Upper lobe of right lung (tissue), 1 donor: ENCODE results near the gene MRPL41. TPM values are rescaled to one million over a fixed set of nuclear protein-coding genes. Genes with fewer than 3 reads are reported as not detected.
A peak's percentile ranks its signal among the peaks of the same experiment; 100 is the strongest.
"Not testable (repeated sequence)": the region's sequence is repeated elsewhere in the genome, so short reads cannot be mapped to it uniquely, and the experiment has no call there.

Experiments
- ATAC-seq: fragments of 200-7000 bp; cut with Tn5 transposase; one replicate; pipeline ENCODE4 v1.9.1; 2020; ENCODE audit warnings: mild to moderate bottlenecking, moderate library complexity
- DNase-seq: peaks from one replicate; pipeline ENCODE4 v3.0.0-alpha.2; 2020
- H3K27ac ChIP-seq: fragments of 200-600 bp; one replicate; pipeline ENCODE4 v1.8.0; 2022
- H3K27me3 ChIP-seq: fragments of 200-600 bp; one replicate; pipeline ENCODE4 v1.8.0; 2022; ENCODE audit warnings: mild to moderate bottlenecking
- H3K36me3 ChIP-seq: fragments of 200-600 bp; one replicate; pipeline ENCODE4 v1.8.0; 2022
- H3K4me1 ChIP-seq: fragments of 200-600 bp; one replicate; pipeline ENCODE4 v1.8.0; 2022
- H3K4me3 ChIP-seq: fragments of 200-600 bp; one replicate; pipeline ENCODE4 v1.8.0; 2022; ENCODE audit warnings: mild to moderate bottlenecking
- H3K9me3 ChIP-seq: fragments of 200-600 bp; one replicate; pipeline ENCODE4 v1.8.0; 2022
- intact Hi-C: fragments of 100-400 bp; cut with DNase I; formaldehyde crosslinking; loops from one replicate; pipeline ENCODE4 v1.11.0; 2022
- total RNA-seq: library from RNA; stranded (reverse); fragmentation: NEBNext Ultra II Directional; extraction: Animal tissue kit (Norgen Biotek cat#: 25700); gene quantifications from one replicate; pipeline ENCODE4 v1.2.1, GENCODE V29; 2021
- TF ChIP-seq, protein P1 (sequence below): fragments of 200-600 bp; IDR thresholded peaks from one replicate; pipeline ENCODE4 v1.8.0; 2022; ENCODE audit warnings: antibody characterized with exemption
- donor health status: DM: no; HTN: yes; CAD: no; lungs with severe emphysema.

MRPL41 gene
- total RNA-seq, 1 donor from 2014 or later, result 41.6 TPM

DNA sequence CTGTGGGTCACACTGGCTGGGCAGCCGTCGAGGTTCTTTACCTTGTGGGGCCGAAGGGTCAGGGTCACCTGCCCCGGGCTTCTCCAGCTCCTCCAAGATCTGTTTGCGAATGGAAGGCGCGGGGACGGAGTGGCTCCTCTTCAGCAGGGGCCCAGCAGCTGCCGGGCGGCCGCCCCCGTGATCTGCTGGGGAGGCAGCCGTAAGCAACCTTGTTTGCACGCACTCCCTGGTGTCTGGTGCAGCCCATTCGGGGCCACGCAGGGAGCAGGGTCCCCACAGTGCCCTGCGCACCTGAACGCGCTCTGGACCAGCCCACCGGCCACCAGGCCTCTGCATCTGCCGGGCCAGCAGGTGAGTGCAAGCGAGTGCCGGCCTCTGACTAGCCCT lies 36.3 kb upstream of the MRPL41 start:
- peak; percentile 35 for ATAC-seq
- no peaks in the 10 kb centered on the region for H3K27me3 ChIP-seq
- intact Hi-C loops, result no loop called here
- H3K4me3 ChIP-seq, result no peak overlapping the region
- no peaks in the 10 kb centered on the region for H3K36me3 ChIP-seq
- no peak overlapping the region for H3K27ac ChIP-seq
- TF ChIP-seq, protein P1, sequence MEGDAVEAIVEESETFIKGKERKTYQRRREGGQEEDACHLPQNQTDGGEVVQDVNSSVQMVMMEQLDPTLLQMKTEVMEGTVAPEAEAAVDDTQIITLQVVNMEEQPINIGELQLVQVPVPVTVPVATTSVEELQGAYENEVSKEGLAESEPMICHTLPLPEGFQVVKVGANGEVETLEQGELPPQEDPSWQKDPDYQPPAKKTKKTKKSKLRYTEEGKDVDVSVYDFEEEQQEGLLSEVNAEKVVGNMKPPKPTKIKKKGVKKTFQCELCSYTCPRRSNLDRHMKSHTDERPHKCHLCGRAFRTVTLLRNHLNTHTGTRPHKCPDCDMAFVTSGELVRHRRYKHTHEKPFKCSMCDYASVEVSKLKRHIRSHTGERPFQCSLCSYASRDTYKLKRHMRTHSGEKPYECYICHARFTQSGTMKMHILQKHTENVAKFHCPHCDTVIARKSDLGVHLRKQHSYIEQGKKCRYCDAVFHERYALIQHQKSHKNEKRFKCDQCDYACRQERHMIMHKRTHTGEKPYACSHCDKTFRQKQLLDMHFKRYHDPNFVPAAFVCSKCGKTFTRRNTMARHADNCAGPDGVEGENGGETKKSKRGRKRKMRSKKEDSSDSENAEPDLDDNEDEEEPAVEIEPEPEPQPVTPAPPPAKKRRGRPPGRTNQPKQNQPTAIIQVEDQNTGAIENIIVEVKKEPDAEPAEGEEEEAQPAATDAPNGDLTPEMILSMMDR, result no peak
- no peak for DNase-seq
- H3K4me1 ChIP-seq, result no peaks in the 10 kb centered on the region
- no peaks in the 10 kb centered on the region for H3K9me3 ChIP-seq

DNA sequence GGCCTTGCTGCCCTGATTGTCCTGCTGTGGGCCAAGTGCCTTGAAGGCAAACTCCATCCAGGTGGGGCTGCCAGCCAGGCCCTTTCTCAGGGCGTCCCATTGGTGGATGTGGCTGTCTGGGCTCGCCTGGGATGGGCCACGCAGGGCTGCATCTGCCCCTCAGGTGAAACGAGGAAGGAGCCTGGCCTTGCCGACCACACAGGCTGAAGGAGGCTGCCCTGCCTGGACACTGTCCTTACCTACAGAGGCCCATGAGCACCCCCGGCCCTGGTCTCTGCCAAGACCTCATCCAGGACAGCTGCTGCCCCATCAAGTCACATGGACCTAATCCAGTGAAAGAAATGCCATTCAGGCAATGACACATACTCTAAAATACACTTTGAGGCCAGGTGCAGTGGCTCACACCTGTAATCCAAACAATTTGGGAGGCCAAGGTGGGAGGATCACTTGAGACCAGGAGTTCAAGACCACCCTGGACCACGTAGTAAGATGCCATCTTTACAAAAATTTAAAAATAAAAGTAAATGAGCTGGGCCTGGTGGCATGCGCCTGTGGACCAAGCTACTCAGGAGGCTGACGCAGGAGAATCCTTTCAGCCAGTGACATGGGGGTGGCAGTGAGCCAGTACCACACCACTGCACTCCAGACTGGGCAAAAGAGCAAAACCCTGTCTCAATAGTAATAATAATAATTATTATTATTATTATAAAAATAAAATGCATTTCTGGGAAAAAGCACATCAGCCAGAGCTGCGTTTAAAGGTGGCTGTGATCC lies 35.3 kb upstream of the MRPL41 start:
- Histone ChIP-seq H3K4me1 (no peaks in the 10 kb centered on the region), H3K36me3 (peaks cover 2% of the 10 kb centered on the region), H3K9me3 (no peaks in the 10 kb centered on the region), H3K27me3 (no peaks in the 10 kb centered on the region), H3K27ac (no peak overlapping the region), H3K4me3 (no peak overlapping the region)
- DNase-seq (no peak), ATAC-seq (no peak)
- intact Hi-C loops, result no loop called here
- TF ChIP-seq, protein P1, result no peak

DNA sequence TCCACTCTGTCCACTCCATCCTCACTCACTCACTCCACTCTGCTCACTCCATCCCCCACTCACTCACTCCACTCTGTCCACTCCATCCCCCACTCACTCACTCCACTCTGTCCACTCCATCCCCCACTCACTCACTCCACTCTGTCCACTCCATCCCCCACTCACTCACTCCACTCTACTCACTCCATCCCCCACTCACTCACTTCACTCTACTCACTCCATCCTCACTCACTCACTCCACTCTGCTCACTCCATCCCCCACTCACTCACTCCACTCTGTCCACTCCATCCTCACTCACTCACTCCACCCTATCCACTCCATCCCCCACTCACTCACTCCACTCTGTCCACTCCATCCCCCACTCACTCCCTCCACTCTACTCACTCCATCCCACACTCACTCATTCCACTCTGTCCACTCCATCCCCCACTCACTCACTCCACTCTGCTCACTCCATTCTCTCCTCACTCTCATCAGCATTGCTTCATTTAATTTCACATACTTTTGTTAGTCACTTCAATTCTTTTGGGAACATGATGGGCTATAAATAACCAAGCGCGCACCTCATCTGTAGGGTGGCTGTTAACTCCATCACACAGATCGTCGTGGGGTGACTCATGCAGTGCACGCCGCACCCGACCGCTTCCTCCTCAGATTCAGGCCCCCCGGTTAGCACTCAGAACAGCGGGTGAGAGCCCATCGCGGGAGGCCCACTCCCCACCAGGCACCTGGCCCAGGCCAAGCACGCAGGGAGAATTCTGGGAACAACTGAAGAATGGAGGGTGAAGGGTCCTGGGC lies 32.8 kb upstream of the MRPL41 start:
- H3K9me3 ChIP-seq, H3K27me3 ChIP-seq, ATAC-seq, H3K36me3 ChIP-seq, DNase-seq, H3K4me3 ChIP-seq, H3K27ac ChIP-seq, intact Hi-C loops, H3K4me1 ChIP-seq: not testable (repeated sequence)

DNA sequence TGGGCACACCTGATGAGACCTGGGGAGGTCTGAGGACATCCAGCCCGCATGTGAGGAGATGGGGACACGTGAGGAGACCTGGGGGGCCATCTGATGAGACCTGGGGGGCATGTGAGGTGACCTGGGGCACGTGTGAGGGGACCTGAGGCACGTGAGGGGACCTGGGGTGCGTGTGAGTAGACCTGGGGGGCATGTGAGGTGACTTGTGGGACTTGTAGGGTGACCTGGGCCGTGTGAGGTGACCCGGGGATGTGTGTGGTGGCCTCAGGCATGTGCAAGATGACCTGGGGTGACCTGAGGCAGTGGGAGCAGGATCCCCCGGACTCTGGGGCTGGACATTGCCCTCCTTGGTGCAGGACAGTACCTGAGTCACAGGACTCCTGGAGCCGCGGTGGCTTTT lies 32.1 kb upstream of the MRPL41 start:
- Histone ChIP-seq H3K9me3 (no peaks in the 10 kb centered on the region), H3K27me3 (no peaks in the 10 kb centered on the region), H3K4me1 (no peaks in the 10 kb centered on the region), H3K27ac (no peak overlapping the region), H3K36me3 (peaks cover 3% of the 10 kb centered on the region), H3K4me3 (no peak overlapping the region)
- TF ChIP-seq, protein P1, result no peak
- intact Hi-C loops, result no loop called here
- DNase-seq (no peak), ATAC-seq (no peak)

DNA sequence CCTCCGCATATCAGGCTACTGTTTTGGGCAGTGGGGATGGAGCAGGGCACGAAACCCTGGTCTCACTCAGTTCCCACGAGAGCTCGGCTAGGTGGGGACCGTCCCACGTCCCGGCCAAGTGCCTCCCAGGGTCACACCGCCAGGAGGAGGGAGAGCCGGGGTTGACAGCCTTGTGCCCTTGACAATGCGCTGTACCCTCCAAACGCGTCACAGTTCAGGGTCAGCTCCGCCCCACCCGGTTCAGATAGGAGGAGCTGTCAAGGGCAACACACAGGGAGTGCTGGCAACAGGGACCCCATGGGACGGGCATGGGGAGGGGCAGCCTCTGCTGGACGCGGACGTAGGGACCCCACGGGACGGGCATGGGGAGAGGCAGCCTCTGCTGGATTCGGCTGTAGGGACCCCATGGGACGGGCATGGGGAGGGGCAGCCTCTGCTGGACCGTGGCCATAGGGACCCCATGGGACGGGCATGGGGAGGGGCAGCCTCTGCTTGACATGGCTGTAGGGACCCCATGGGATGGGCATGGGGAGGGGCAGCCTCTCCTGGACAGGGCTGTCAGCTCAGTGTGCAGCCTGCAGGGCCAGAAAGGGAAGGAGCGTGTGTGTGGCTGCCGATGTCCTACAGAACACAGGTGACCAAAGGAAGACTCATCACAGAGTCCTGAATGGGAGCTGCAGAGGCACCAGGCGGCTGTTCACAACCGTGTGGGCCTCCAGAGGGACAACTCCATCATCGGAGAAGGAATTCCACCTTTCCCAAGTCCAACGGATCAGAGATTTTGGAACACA lies 30.9 kb upstream of the MRPL41 start:
- Histone ChIP-seq H3K36me3 (peaks cover 3% of the 10 kb centered on the region), H3K4me1 (no peaks in the 10 kb centered on the region), H3K27me3 (no peaks in the 10 kb centered on the region), H3K9me3 (no peaks in the 10 kb centered on the region), H3K4me3 (no peak overlapping the region), H3K27ac (no peak overlapping the region)
- intact Hi-C loops, result loop anchor here (10.0 kb wide), 1 partner anchor 236 kb away; no protein-coding TSS in a partner anchor
- no peak for ATAC-seq
- no peak for DNase-seq
- TF ChIP-seq, protein P1, result no peak
